Ovary (tissue), 9 donors: ENCODE data around the gene GOLGA6L10. TPM values are rescaled to one million over a fixed set of nuclear protein-coding genes. Genes with fewer than 3 reads are reported as not detected.
"Not testable (repeated sequence)": the region's sequence is repeated elsewhere in the genome, so short reads cannot be mapped to it uniquely, and the experiment has no call there.

Experiments
- DNase-seq, 5 donors: peaks; one replicate each; pipeline ENCODE4 v3.0.0-alpha.2; 2019 to 2020
- H3K27ac ChIP-seq, 2 donors: fragments of 200-600 bp; one replicate each; pipeline versions ENCODE4 v1.5.1 to v1.8.0; 2019 to 2022
- H3K27me3 ChIP-seq: fragments of 200-600 bp; one replicate; pipeline ENCODE4 v1.8.0; 2022
- H3K36me3 ChIP-seq: fragments of 200-600 bp; sonication (generic); one replicate; pipeline ENCODE4 v1.5.1; 2019
- H3K4me1 ChIP-seq: one replicate; pipeline ENCODE4 v1.8.1; 2013; ENCODE audit warnings: mild to moderate bottlenecking, moderate library complexity; ENCODE audit not compliant: insufficient read depth
- H3K4me3 ChIP-seq: fragments of 200-600 bp; sonication (generic); one replicate; pipeline ENCODE4 v1.5.1; 2017
- H3K9me3 ChIP-seq, 2 donors: fragments of 200-600 bp in 1 of 2; sonication (generic) in 1 of 2; one replicate each; pipeline versions ENCODE4 v1.5.1 to v1.8.1; 2013 to 2019; ENCODE audit warnings: mild to moderate bottlenecking in 1 of 2, moderate library complexity in 1 of 2
- CTCF ChIP-seq, 3 donors: fragments of 450-650 bp in 2 of 3; fragments of 200-600 bp in 1 of 3; IDR thresholded peaks; one replicate each; pipeline versions ENCODE4 v1.5.1 to v1.8.0; 2016 to 2022; ENCODE audit warnings: antibody characterized with exemption in 3 of 3, mild to moderate bottlenecking in 1 of 3
- EP300 ChIP-seq: sonication (generic); formaldehyde crosslinking; IDR thresholded peaks from one replicate; pipeline ENCODE4 v1.6.1; 2017; ENCODE audit warnings: antibody characterized with exemption
- POLR2A ChIP-seq: fragments of 450-650 bp; IDR thresholded peaks from one replicate; pipeline ENCODE4 v1.6.1; 2017; ENCODE audit warnings: antibody characterized with exemption, mild to moderate bottlenecking, moderate library complexity
- WGBS, 3 donors: extraction: QIAGEN DNeasy Blood & Tissue Kit in 1 of 3; methylation state at CpG; one replicate each; pipeline versions ENCODE4 v1.1.5 to v1.1.7; 2013 to 2017; 5-methylcytosine and 5-hydroxymethylcytosine counted together
- intact Hi-C, 4 donors: fragments of 100-400 bp; cut with DNase I; formaldehyde crosslinking; loops; one replicate each; pipeline versions ENCODE4 v1.11.0 to v1.15.1; 2022 to 2023
- polyA plus RNA-seq, 2 donors: library from polyadenylated mRNA; stranded (reverse); fragments of 200-250 nt in 1 of 2; fragments of 350-450 nt in 1 of 2; fragmentation: Illumina TruSeq in 1 of 2; extraction: RNeasy Lipid Tissue Mini Kit (QIAGEN cat#74804) in 1 of 2; gene quantifications; one replicate each; pipeline ENCODE4 v1.2.3, GENCODE V29; 2013 to 2014
- total RNA-seq, 7 donors: library from RNA; depleted of rRNA in 2 of 7; stranded (reverse); fragments of >200 nt in 2 of 7; fragmentation: NEBNext Ultra II Directional in 3 of 7; extraction: Animal tissue kit (Norgen Biotek cat#: 25700) in 3 of 7; gene quantifications; one replicate each; pipeline versions ENCODE4 v1.1.0 to v1.2.4, GENCODE V29; 2016 to 2023
- donor health status: DM: no; HTN: no; CAD: no; lungs with moderate emphysema.
- donor health status: DM: no; HTN: no; CAD: no.
- donor health status: Bipolar disorder and iron deficiency.
- donor health status: DM: yes; HTN: yes; CAD: no.
- donor health status: DM: no; HTN: no; CAD: no.
- donor health status: DM: yes; HTN: yes; CAD: no.

Gene GOLGA6L10
- total and polyA plus RNA-seq, 9 donors, result 0.43 to 3.3 (median 1.5) TPM

- WGBS, 3 donors, result 74 to 92% (median 90%) methylated on average over 5 to 17 of the region's 19 CpGs
- H3K9me3 ChIP-seq, H3K4me3 ChIP-seq, DNase-seq, H3K27ac ChIP-seq, intact Hi-C loops, H3K27me3 ChIP-seq, H3K4me1 ChIP-seq, H3K36me3 ChIP-seq: not testable (repeated sequence)
Observed at GRCh38 chr15:82319522-82320278, 29.6 kb downstream of the GOLGA6L10 start.

- intact Hi-C loops, result not testable (repeated sequence)
Observed at GRCh38 chr15:82318281-82318680, 31.0 kb downstream of the GOLGA6L10 start.

GRCh38 chr15:82317516-82317915, 31.8 kb downstream of the GOLGA6L10 start:
- H3K27ac ChIP-seq, H3K4me1 ChIP-seq, H3K36me3 ChIP-seq, H3K9me3 ChIP-seq, intact Hi-C loops, H3K4me3 ChIP-seq, DNase-seq, H3K27me3 ChIP-seq: not testable (repeated sequence)
- 70 to 85% (median 79%) methylated on average over 7 of the region's 7 CpGs for WGBS, 3 donors

More at GRCh38 chr15:82318281-82318680, 31.0 kb downstream of the GOLGA6L10 start:
- H3K4me1 ChIP-seq, H3K36me3 ChIP-seq, H3K4me3 ChIP-seq, H3K27ac ChIP-seq, H3K9me3 ChIP-seq, H3K27me3 ChIP-seq, DNase-seq: not testable (repeated sequence)
- 93 to 95% (median 94%) methylated on average over 8 of the region's 8 CpGs for WGBS, 3 donors

- no peaks in the 10 kb centered on the region for H3K27me3 ChIP-seq
- no peak for DNase-seq
- no peaks in the 10 kb centered on the region for H3K4me1 ChIP-seq
- no peak overlapping the region for H3K4me3 ChIP-seq
- H3K36me3 ChIP-seq, result no peaks in the 10 kb centered on the region
- no peak for TF ChIP-seq POLR2A
- TF ChIP-seq CTCF (IDR thresholded peaks at IDR 0.05), result no peak
- no peak for TF ChIP-seq EP300
- intact Hi-C loops, result no loop called here
- WGBS, 3 donors, result 83 to 86% (median 83%) methylated on average over 12 of the region's 12 CpGs
- no peak overlapping the region for H3K27ac ChIP-seq
- H3K9me3 ChIP-seq, result no peaks in the 10 kb centered on the region
Observed at GRCh38 chr15:82317091-82317489, 32.2 kb downstream of the GOLGA6L10 start.

GRCh38 chr15:82316247-82317090, 32.8 kb downstream of the GOLGA6L10 start:
- H3K36me3 ChIP-seq, H3K4me1 ChIP-seq, H3K4me3 ChIP-seq, H3K9me3 ChIP-seq, H3K27me3 ChIP-seq, DNase-seq, H3K27ac ChIP-seq, intact Hi-C loops: not testable (repeated sequence)
- WGBS, 3 donors, result 86 to 92% (median 90%) methylated on average over 18 to 23 of the region's 23 CpGs

- intact Hi-C loops, result no loop called here
- H3K27me3 ChIP-seq, result no peaks in the 10 kb centered on the region
- 81 to 86% (median 82%) methylated on average over 24 of the region's 24 CpGs for WGBS, 3 donors
- H3K27ac ChIP-seq, result no peak overlapping the region
- H3K36me3 ChIP-seq, result no peaks in the 10 kb centered on the region
- no peak for TF ChIP-seq POLR2A
- TF ChIP-seq CTCF (IDR thresholded peaks at IDR 0.05), result no peak
- TF ChIP-seq EP300, result no peak
- no peak overlapping the region for H3K4me3 ChIP-seq
- DNase-seq, result no peak
- H3K9me3 ChIP-seq, result no peaks in the 10 kb centered on the region
- no peaks in the 10 kb centered on the region for H3K4me1 ChIP-seq
Observed at GRCh38 chr15:82315519-82316246, 33.6 kb downstream of the GOLGA6L10 start.
